OCI-LY1 (cell line): ENCODE data around the gene ARSH.
"Not testable (repeated sequence)": the region's sequence is repeated elsewhere in the genome, so short reads cannot be mapped to it uniquely, and the experiment has no call there.

ENCODE experiments used
- H2AFZ ChIP-seq: fragments of 200-600 bp; sonication (generic), shearing (Covaris generic); 2 replicates; pipeline ENCODE4 v1.6.0; 2014; ENCODE audit warnings: antibody characterized with exemption, mild to moderate bottlenecking, low read length
- H3F3A ChIP-seq: fragments of 200-600 bp; sonication (generic), shearing (Covaris generic); 2 replicates; pipeline ENCODE4 v1.6.0; 2014; ENCODE audit warnings: mild to moderate bottlenecking, antibody characterized with exemption, low read length, moderate library complexity; ENCODE audit not compliant: insufficient read depth
- H3K27ac ChIP-seq: fragments of 200-600 bp; sonication (generic); 2 replicates; pipeline ENCODE4 v1.5.1; 2014; ENCODE audit warnings: low read length, mixed run types, mild to moderate bottlenecking, low read depth; ENCODE audit not compliant: poor library complexity, severe bottlenecking
- H3K27me3 ChIP-seq: fragments of 200-600 bp; sonication (generic); 2 replicates; pipeline ENCODE4 v1.6.0; 2014; ENCODE audit warnings: antibody characterized with exemption, mild to moderate bottlenecking, low read length, moderate library complexity; ENCODE audit not compliant: insufficient read depth
- H3K36me3 ChIP-seq: fragments of 200-600 bp; sonication (generic); 2 replicates; pipeline ENCODE4 v1.6.1; 2014; ENCODE audit warnings: mild to moderate bottlenecking, antibody characterized with exemption, low read length, moderate library complexity, mixed read lengths; ENCODE audit not compliant: insufficient read depth
- H3K4me1 ChIP-seq: fragments of 200-600 bp; sonication (generic); 2 replicates; pipeline ENCODE4 v1.5.1; 2014; ENCODE audit warnings: mild to moderate bottlenecking, low read length, moderate library complexity; ENCODE audit not compliant: insufficient read depth, severe bottlenecking
- H3K4me2 ChIP-seq: fragments of 200-600 bp; sonication (generic), shearing (Covaris generic); 2 replicates; pipeline ENCODE4 v1.6.1; 2014; ENCODE audit warnings: low read length
- H3K4me3 ChIP-seq: fragments of 200-600 bp; sonication (generic); 2 replicates; pipeline ENCODE4 v1.5.1; 2014; ENCODE audit warnings: low read length, low read depth, mild to moderate bottlenecking, mixed read lengths; ENCODE audit not compliant: poor library complexity, severe bottlenecking
- H3K79me2 ChIP-seq: fragments of 200-600 bp; shearing (Covaris generic); 2 replicates; pipeline ENCODE4 v1.6.1; 2016; ENCODE audit warnings: mixed run types, low read length, mixed read lengths; ENCODE audit not compliant: insufficient read depth
- H3K9ac ChIP-seq: fragments of 200-600 bp; sonication (generic), shearing (Covaris generic); 2 replicates; pipeline ENCODE4 v1.6.1; 2014; ENCODE audit warnings: mild to moderate bottlenecking, low read length, mixed read lengths
- H3K9me2 ChIP-seq: fragments of 200-600 bp; sonication (generic), shearing (Covaris generic); 2 replicates; pipeline ENCODE4 v1.6.1; 2014; ENCODE audit warnings: low read depth, mild to moderate bottlenecking, low read length, mixed read lengths
- H3K9me3 ChIP-seq: fragments of 200-600 bp; shearing (Covaris generic); 2 replicates; pipeline ENCODE4 v1.6.1; 2014; ENCODE audit warnings: low read length, mixed read lengths
- H4K20me1 ChIP-seq: fragments of 200-600 bp; sonication (generic), shearing (Covaris generic); 2 replicates; pipeline ENCODE4 v1.6.0; 2016; ENCODE audit warnings: mild to moderate bottlenecking, low read length; ENCODE audit not compliant: insufficient read depth
- EZH2 ChIP-seq: fragments of 200-600 bp; sonication (generic), shearing (Covaris generic); IDR thresholded peaks from 2 replicates; pipeline ENCODE4 v1.8.0; 2017; ENCODE audit warnings: borderline replicate concordance, mixed run types, mild to moderate bottlenecking, antibody characterized with exemption, low read length, moderate library complexity, mixed read lengths
- TF ChIP-seq, protein P1 (sequence below): fragments of 200-600 bp; sonication (generic), shearing (Covaris generic); IDR thresholded peaks from 2 replicates; pipeline ENCODE4 v1.5.1; 2017; ENCODE audit warnings: mild to moderate bottlenecking, antibody characterized with exemption, low read length, moderate library complexity, mixed read lengths

Gene ARSH

DNA sequence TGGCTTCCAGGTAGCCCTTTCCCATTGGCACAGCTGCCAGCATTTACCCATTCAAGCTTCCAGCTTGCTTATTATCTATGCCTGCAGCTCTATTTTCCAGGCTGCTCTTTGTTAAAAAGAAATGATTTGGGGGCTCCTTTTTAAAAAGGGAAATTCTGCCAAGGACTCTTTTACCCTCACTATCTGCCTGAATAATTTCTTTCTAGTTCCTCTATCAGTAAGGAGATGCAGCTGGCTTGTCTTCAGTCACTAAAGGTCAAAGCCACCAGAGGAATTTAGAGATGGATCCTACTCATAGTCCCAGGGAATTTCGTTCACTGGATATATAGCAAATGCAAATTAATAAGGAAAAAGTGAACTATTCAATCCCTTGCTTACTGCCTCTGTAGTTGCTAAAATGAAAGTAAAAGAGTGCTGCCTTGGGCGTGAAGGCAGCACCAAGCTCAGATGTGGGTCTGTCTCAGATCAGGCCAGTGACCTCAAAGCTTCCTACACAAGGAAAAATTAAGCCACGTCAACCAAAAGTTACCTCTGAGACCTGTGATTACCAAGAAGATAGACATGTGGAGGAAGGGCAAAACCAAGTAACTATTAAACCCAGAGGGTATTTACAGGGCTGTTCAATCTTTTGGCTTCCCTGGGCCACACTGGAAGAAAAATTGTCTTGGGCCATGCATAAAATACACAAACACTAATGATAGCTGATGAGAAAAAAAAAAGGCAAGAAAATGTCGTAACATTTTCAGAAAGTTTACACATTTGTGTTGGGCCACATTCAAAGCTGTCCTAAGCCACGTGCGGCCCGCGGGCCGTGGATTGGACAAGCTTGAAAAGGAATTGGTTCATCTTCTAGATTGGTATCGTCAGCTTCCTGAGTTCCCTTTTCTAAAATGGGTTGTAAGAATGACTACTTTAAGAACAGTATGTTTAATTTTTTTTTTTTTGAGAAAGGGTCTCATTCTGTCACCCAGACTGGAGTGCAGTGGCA is 40.2 kb downstream of the ARSH start:
- no peaks in the 10 kb centered on the region for H3K36me3 ChIP-seq
- H3K79me2 ChIP-seq, result no peaks in the 10 kb centered on the region
- H3F3A ChIP-seq, result no peaks in the 10 kb centered on the region
- H3K9ac ChIP-seq, result no peak overlapping the region
- TF ChIP-seq EZH2, result no peak
- TF ChIP-seq, protein P1, sequence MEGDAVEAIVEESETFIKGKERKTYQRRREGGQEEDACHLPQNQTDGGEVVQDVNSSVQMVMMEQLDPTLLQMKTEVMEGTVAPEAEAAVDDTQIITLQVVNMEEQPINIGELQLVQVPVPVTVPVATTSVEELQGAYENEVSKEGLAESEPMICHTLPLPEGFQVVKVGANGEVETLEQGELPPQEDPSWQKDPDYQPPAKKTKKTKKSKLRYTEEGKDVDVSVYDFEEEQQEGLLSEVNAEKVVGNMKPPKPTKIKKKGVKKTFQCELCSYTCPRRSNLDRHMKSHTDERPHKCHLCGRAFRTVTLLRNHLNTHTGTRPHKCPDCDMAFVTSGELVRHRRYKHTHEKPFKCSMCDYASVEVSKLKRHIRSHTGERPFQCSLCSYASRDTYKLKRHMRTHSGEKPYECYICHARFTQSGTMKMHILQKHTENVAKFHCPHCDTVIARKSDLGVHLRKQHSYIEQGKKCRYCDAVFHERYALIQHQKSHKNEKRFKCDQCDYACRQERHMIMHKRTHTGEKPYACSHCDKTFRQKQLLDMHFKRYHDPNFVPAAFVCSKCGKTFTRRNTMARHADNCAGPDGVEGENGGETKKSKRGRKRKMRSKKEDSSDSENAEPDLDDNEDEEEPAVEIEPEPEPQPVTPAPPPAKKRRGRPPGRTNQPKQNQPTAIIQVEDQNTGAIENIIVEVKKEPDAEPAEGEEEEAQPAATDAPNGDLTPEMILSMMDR, result no peak
- H3K4me2 ChIP-seq, result no peak overlapping the region
- H3K27ac ChIP-seq, result no peak overlapping the region
- H4K20me1 ChIP-seq, result no peaks in the 10 kb centered on the region
- no peaks in the 10 kb centered on the region for H3K27me3 ChIP-seq
- H3K4me3 ChIP-seq, result no peak overlapping the region
- H3K9me3 ChIP-seq, result no peaks in the 10 kb centered on the region
- no peak overlapping the region for H2AFZ ChIP-seq
- no peaks in the 10 kb centered on the region for H3K4me1 ChIP-seq
- H3K9me2 ChIP-seq, result no peaks in the 10 kb centered on the region

- not testable (repeated sequence) for H3K36me3 ChIP-seq, H4K20me1 ChIP-seq, H3K79me2 ChIP-seq, H3K27ac ChIP-seq, H2AFZ ChIP-seq, H3K4me2 ChIP-seq, H3K9me3 ChIP-seq, H3F3A ChIP-seq, H3K27me3 ChIP-seq, H3K4me3 ChIP-seq, H3K4me1 ChIP-seq, H3K9ac ChIP-seq, H3K9me2 ChIP-seq
Measured at GRCh38 chrX:3050523-3051175, 44.3 kb downstream of the ARSH start.

DNA sequence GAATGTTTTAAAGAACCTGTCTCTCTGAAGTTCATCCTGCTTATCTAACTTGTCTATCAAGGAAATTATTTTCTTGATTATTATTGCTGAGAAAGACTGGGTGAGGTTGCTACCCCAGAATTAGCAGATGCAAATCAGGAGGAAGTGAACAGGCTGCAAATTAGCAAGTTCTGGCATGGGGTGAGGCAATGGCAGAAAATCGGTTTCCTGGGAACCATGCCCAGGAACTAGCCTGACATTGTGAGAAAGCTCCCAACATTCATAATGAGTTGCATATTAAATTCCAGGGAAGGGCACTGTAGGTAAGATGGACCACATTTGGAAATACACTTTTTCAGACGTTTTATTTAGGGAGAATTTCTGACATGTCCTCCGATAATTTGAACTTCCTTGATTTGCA is 46.5 kb downstream of the ARSH start:
- no peaks in the 10 kb centered on the region for H3K27me3 ChIP-seq
- H4K20me1 ChIP-seq, result no peaks in the 10 kb centered on the region
- no peaks in the 10 kb centered on the region for H3K79me2 ChIP-seq
- no peak overlapping the region for H2AFZ ChIP-seq
- H3K9me3 ChIP-seq, result no peaks in the 10 kb centered on the region
- H3K9ac ChIP-seq, result no peak overlapping the region
- H3K4me3 ChIP-seq, result no peak overlapping the region
- no peaks in the 10 kb centered on the region for H3K36me3 ChIP-seq
- no peaks in the 10 kb centered on the region for H3K4me1 ChIP-seq
- no peaks in the 10 kb centered on the region for H3F3A ChIP-seq
- no peaks in the 10 kb centered on the region for H3K9me2 ChIP-seq
- TF ChIP-seq EZH2, result no peak
- TF ChIP-seq, protein P1, result no peak
- H3K4me2 ChIP-seq, result no peak overlapping the region
- no peak overlapping the region for H3K27ac ChIP-seq
